SK-N-SH treated with all-trans-retinoic acid at 6 μM for 48 hours (cell line): Measurements from ENCODE around the gene ARG1.
"Not testable (repeated sequence)": the region's sequence is repeated elsewhere in the genome, so short reads cannot be mapped to it uniquely, and the experiment has no call there.

Experiments used
- ATAC-seq: fragments of 200-7000 bp; cut with Tn5 transposase; 3 replicates; pipeline ENCODE4 v1.9.1; 2020; ENCODE audit warnings: mild to moderate bottlenecking, moderate library complexity
- ARNTL ChIP-seq: fragments of 450-650 bp; formaldehyde crosslinking; IDR thresholded peaks from 2 replicates; pipeline ENCODE4 v1.5.0; 2020; ENCODE audit warnings: low read depth, mild to moderate bottlenecking, moderate library complexity, borderline replicate concordance
- BACH2 ChIP-seq: fragments of 250-450 bp; sonication (Bioruptor Pico); IDR thresholded peaks from 2 replicates; pipeline ENCODE4 v1.9.0; 2021; ENCODE audit warnings: mild to moderate bottlenecking, borderline replicate concordance
- CREB5 ChIP-seq: fragments of 250-450 bp; sonication (Bioruptor Pico); IDR thresholded peaks from 2 replicates; pipeline ENCODE4 v1.5.1; 2020; ENCODE audit warnings: low read depth, mild to moderate bottlenecking, moderate library complexity
- CSDC2 ChIP-seq: fragments of 250-450 bp; sonication (Bioruptor Pico); IDR thresholded peaks from 2 replicates; pipeline ENCODE4 v1.5.0; 2020; ENCODE audit warnings: mild to moderate bottlenecking, moderate library complexity
- CSRNP3 ChIP-seq: fragments of 250-450 bp; sonication (Bioruptor Pico); IDR thresholded peaks from 2 replicates; pipeline ENCODE4 v1.5.1; 2021; ENCODE audit warnings: mild to moderate bottlenecking, moderate library complexity
- ESRRG ChIP-seq: fragments of 250-450 bp; sonication (Bioruptor Pico); IDR thresholded peaks from 2 replicates; pipeline ENCODE4 v1.6.1; 2021; ENCODE audit warnings: mild to moderate bottlenecking
- GLIS3 ChIP-seq: fragments of 250-450 bp; sonication (Bioruptor Pico); IDR thresholded peaks from 2 replicates; pipeline ENCODE4 v1.5.0; 2020; ENCODE audit warnings: mild to moderate bottlenecking, moderate library complexity
- OSR1 ChIP-seq: fragments of 250-450 bp; sonication (Bioruptor Pico); IDR thresholded peaks from 2 replicates; pipeline ENCODE4 v1.8.0; 2022; ENCODE audit warnings: moderate library complexity, mild to moderate bottlenecking, inconsistent platforms
- PATZ1 ChIP-seq: fragments of 250-450 bp; sonication (Bioruptor Pico); IDR thresholded peaks from 2 replicates; pipeline ENCODE4 v1.8.0; 2020; ENCODE audit warnings: mild to moderate bottlenecking, moderate library complexity, borderline replicate concordance
- POU6F1 ChIP-seq: fragments of 250-450 bp; sonication (Bioruptor Pico); IDR thresholded peaks from 2 replicates; pipeline ENCODE4 v1.8.0; 2021; ENCODE audit warnings: low read depth, mild to moderate bottlenecking, moderate library complexity, borderline replicate concordance
- PPARA ChIP-seq: fragments of 250-450 bp; sonication (Bioruptor Pico); IDR thresholded peaks from 2 replicates; pipeline ENCODE4 v1.5.0; 2020; ENCODE audit warnings: mild to moderate bottlenecking, borderline replicate concordance
- RARB ChIP-seq: fragments of 250-450 bp; sonication (Bioruptor Pico); IDR thresholded peaks from 2 replicates; pipeline ENCODE4 v1.8.0; 2021; ENCODE audit warnings: mild to moderate bottlenecking, moderate library complexity
- SNAI2 ChIP-seq: fragments of 250-450 bp; sonication (Bioruptor Pico); IDR thresholded peaks from 2 replicates; pipeline ENCODE4 v1.5.0; 2020; ENCODE audit warnings: mild to moderate bottlenecking, moderate library complexity
- TCF4 ChIP-seq: fragments of 250-450 bp; sonication (Bioruptor Pico); IDR thresholded peaks from 2 replicates; pipeline ENCODE4 v1.8.0; 2021; ENCODE audit warnings: mild to moderate bottlenecking, moderate library complexity, borderline replicate concordance
- TOX ChIP-seq: fragments of 250-450 bp; sonication (Bioruptor Pico); IDR thresholded peaks from 2 replicates; pipeline ENCODE4 v1.8.0; 2021; ENCODE audit warnings: mild to moderate bottlenecking, moderate library complexity, borderline replicate concordance
- TSHZ2 ChIP-seq: fragments of 250-450 bp; sonication (Bioruptor Pico); IDR thresholded peaks from 2 replicates; pipeline ENCODE4 v1.5.0; 2020; ENCODE audit warnings: mild to moderate bottlenecking, moderate library complexity
- ZC3H10 ChIP-seq: fragments of 250-450 bp; sonication (Bioruptor Pico); IDR thresholded peaks from 2 replicates; pipeline ENCODE4 v1.5.1; 2021; ENCODE audit warnings: mild to moderate bottlenecking, moderate library complexity
- ZFP30 ChIP-seq: fragments of 450-650 bp; formaldehyde crosslinking; IDR thresholded peaks from 2 replicates; pipeline ENCODE4 v1.5.0; 2022; ENCODE audit warnings: mild to moderate bottlenecking, moderate library complexity
- ZNF565 ChIP-seq: fragments of 450-650 bp; formaldehyde crosslinking; conservative IDR thresholded peaks from 2 replicates; pipeline ENCODE4 v1.5.0; 2020; ENCODE audit warnings: low read depth, mild to moderate bottlenecking, moderate library complexity
- ZNF70 ChIP-seq: fragments of 450-650 bp; formaldehyde crosslinking; IDR thresholded peaks from 2 replicates; pipeline ENCODE4 v1.5.0; 2020; ENCODE audit warnings: mild to moderate bottlenecking, moderate library complexity
- ZNF8 ChIP-seq: fragments of 450-650 bp; formaldehyde crosslinking; IDR thresholded peaks from 2 replicates; pipeline ENCODE4 v1.5.0; 2020; ENCODE audit warnings: mild to moderate bottlenecking, moderate library complexity

The ARG1 gene

GRCh38 chr6:131532580-131533039 is 40.4 kb upstream of the ARG1 start:
- ATAC-seq: no peak

GRCh38 chr6:131538615-131539014 is 34.4 kb upstream of the ARG1 start:
- not testable (repeated sequence) for ATAC-seq

More at GRCh38 chr6:131532580-131533039, 40.4 kb upstream of the ARG1 start:
- no peak for TF ChIP-seq GLIS3 (CRISPR knock-in tag)
- TF ChIP-seq BACH2 (CRISPR knock-in tag): no peak
- no peak for TF ChIP-seq SNAI2 (CRISPR knock-in tag)
- TF ChIP-seq OSR1 (CRISPR knock-in tag): no peak
- TF ChIP-seq ZNF70 (CRISPR knock-in tag): no peak
- no peak for TF ChIP-seq ARNTL (CRISPR knock-in tag)
- no peak for TF ChIP-seq CSDC2
- no peak for TF ChIP-seq CREB5 (CRISPR knock-in tag)
- TF ChIP-seq TOX (CRISPR knock-in tag): no peak
- TF ChIP-seq CSRNP3: no peak
- no peak for TF ChIP-seq RARB (CRISPR knock-in tag)
- TF ChIP-seq PATZ1 (CRISPR knock-in tag): no peak
- TF ChIP-seq PPARA (CRISPR knock-in tag): no peak
- TF ChIP-seq TCF4 (CRISPR knock-in tag): no peak
- TF ChIP-seq ESRRG (CRISPR knock-in tag): no peak
- TF ChIP-seq ZNF8: no peak

- TF ChIP-seq PATZ1 (CRISPR knock-in tag) (no peak), ZFP30 (CRISPR knock-in tag) (no peak), RARB (CRISPR knock-in tag) (no peak), PPARA (CRISPR knock-in tag) (no peak), ZNF70 (CRISPR knock-in tag) (no peak), CSRNP3 (no peak), ESRRG (CRISPR knock-in tag) (no peak), ZNF565 (no peak), TCF4 (CRISPR knock-in tag) (no peak), POU6F1 (CRISPR knock-in tag) (no peak), BACH2 (CRISPR knock-in tag) (no peak), ARNTL (CRISPR knock-in tag) (no peak), GLIS3 (CRISPR knock-in tag) (no peak), OSR1 (CRISPR knock-in tag) (no peak), ZNF8 (no peak), ZC3H10 (CRISPR knock-in tag) (no peak), CSDC2 (no peak), TSHZ2 (CRISPR knock-in tag) (no peak)
- ATAC-seq: no peak
Observed at GRCh38 chr6:131545317-131545716, 27.7 kb upstream of the ARG1 start.
